Activated CD4-positive, alpha-beta memory T cell treated with anti-CD3 and anti-CD28 coated beads, Interleukin-2, amount 10 ng/mL, durations not matched to agents 7 days and 5 days (primary cell): ENCODE measurements around the gene CXCL6. TPM values are rescaled to one million over a fixed set of nuclear protein-coding genes. Genes with fewer than 3 reads are reported as not detected.

Experiments
- CTCF ChIA-PET: fragments of 350-600 bp; sonication (Branson Sonifier 250); formaldehyde crosslinking; loops from one replicate; lab custom pipeline; 2021; ENCODE audit warnings: antibody characterized with exemption, inconsistent platforms; lab: Charles Lee
- POLR2A ChIA-PET: fragments of 350-600 bp; sonication (Branson Sonifier 250); formaldehyde crosslinking; loops from one replicate; lab custom pipeline; 2021; ENCODE audit warnings: antibody characterized with exemption; lab: Charles Lee
- DNase-seq: peaks from one replicate; pipeline ENCODE4 v3.0.0-alpha.2; 2020
- H3K27ac Mint-ChIP-seq: one replicate; pipeline ENCODE4 v1.8.0; 2021; ENCODE audit warnings: mild to moderate bottlenecking, mixed read lengths
- H3K27me3 Mint-ChIP-seq: one replicate; pipeline ENCODE4 v1.8.0; 2021; ENCODE audit warnings: mixed read lengths
- H3K36me3 Mint-ChIP-seq: one replicate; pipeline ENCODE4 v1.8.0; 2021; ENCODE audit warnings: low read depth, mixed read lengths
- H3K4me1 Mint-ChIP-seq: one replicate; pipeline ENCODE4 v1.8.0; 2021; ENCODE audit warnings: mixed read lengths
- H3K4me3 Mint-ChIP-seq: one replicate; pipeline ENCODE4 v1.8.0; 2021; ENCODE audit warnings: mild to moderate bottlenecking, mixed read lengths
- H3K9me3 Mint-ChIP-seq: one replicate; pipeline ENCODE4 v1.8.0; 2021; ENCODE audit warnings: mixed read lengths
- total RNA-seq, 2 experiments: library from RNA; stranded (reverse); gene quantifications; one replicate each; pipeline ENCODE4 v1.2.3, GENCODE V29; 2021

CXCL6 gene
- total RNA-seq, 2 experiments from 2014 or later = not detected

DNA sequence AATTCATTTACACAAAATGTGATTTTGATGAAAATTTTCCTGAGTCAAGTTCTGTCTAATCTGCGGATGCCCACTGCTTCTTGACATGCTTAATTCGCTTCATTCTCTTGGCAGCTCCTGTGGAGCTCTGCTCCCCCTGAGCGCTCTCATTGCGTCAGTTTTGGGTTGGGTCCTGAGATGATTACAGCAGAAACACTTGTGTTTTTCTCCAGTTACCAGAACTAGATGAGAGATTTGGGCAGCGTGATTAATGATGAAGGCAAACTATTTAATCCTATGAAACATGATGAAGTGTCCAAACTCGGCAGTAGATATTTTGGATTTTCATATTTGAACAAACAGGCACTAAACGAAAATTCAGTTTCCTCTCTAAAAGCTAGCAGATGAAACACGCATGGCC lies 28.5 kb downstream of the CXCL6 start:
- Mint-ChIP-seq H3K36me3 (no peaks in the 10 kb centered on the region), H3K9me3 (no peaks in the 10 kb centered on the region), H3K27me3 (peaks cover 10% of the 10 kb centered on the region), H3K27ac (no peak overlapping the region), H3K4me1 (no peaks in the 10 kb centered on the region), H3K4me3 (no peak overlapping the region)
- DNase-seq = no peak
- ChIA-PET CTCF (no interaction called here), POLR2A (no interaction called here)

DNA sequence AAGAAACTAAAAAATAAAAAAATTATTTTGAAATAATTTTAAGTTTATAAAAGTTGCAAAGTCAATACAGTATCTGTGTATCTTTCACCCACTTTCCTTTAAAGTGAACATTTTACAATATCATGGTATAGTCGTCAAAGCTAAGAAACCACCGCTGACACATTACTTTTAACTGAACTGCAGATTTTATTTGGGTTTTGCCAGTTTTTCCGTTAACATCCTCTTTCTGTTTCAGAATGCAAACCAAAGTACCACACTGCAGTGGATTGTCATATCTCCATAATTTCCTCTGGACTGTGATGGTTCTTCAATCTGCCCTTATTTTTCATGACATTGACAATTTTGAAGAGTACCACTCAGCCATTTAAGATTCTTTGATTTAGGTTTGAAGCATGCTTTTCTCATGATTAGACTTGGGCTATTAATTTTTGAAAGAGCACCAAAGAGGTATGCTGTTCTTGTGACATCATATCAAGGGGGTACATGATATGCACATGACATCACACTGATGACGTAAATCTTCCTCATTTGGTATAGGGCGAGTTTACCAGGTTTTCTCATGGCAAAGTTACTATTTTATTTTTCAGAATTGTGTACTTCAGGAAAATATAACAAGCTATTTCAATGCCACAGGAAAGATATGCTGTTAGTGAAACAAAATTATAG lies 29.1 kb downstream of the CXCL6 start:
- no peak for DNase-seq
- H3K27me3 Mint-ChIP-seq = peaks cover 10% of the 10 kb centered on the region
- H3K4me1 Mint-ChIP-seq = no peaks in the 10 kb centered on the region
- H3K27ac Mint-ChIP-seq = no peak overlapping the region
- no peaks in the 10 kb centered on the region for H3K36me3 Mint-ChIP-seq
- H3K9me3 Mint-ChIP-seq = no peaks in the 10 kb centered on the region
- CTCF ChIA-PET = no interaction called here
- POLR2A ChIA-PET = no interaction called here
- H3K4me3 Mint-ChIP-seq = no peak overlapping the region

DNA sequence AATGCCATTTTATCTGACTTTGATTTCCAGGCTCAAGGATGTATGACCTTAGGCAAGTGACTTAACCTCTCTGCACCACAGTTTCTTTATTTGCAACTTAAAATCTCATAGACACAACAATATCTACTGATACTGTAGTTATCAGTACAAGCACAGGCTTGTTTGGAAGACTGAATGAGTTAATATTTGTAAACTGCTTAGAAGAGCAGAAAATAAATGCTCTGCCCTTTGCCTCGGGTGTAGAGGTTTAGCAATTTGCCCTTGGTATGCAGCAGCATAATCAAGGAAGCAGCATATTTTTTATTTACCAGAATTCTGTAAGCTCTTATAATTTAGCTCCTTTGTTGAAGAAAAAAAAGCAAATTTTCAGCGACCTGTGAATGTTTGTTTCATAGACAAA lies 29.8 kb downstream of the CXCL6 start:
- H3K4me1 Mint-ChIP-seq = no peaks in the 10 kb centered on the region
- no peaks in the 10 kb centered on the region for H3K36me3 Mint-ChIP-seq
- no peak overlapping the region for H3K4me3 Mint-ChIP-seq
- POLR2A ChIA-PET = no interaction called here
- no peak for DNase-seq
- CTCF ChIA-PET = no interaction called here
- no peak overlapping the region for H3K27ac Mint-ChIP-seq
- H3K9me3 Mint-ChIP-seq = no peaks in the 10 kb centered on the region
- H3K27me3 Mint-ChIP-seq = peaks cover 10% of the 10 kb centered on the region

DNA sequence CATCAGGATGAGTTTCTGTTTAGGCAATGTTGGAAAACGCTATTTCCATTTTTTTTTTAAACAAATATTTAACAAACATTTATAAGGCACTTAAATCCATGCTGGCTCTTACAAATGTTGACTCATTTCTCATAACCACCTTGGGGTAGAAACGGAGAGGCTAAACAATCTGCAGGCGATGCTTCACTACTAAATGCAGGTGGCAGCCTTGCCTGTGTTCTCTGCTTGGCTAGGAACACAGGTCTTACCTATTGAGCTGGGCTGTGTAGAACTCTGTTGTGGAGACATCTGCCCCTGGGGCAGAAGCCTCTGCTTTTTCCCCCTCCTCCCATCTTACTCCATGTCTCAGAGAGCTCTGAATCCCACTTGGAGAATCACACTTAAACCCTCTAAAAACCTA lies 31.3 kb downstream of the CXCL6 start:
- CTCF ChIA-PET = no interaction called here
- POLR2A ChIA-PET = no interaction called here
- no peak overlapping the region for H3K27ac Mint-ChIP-seq

DNA sequence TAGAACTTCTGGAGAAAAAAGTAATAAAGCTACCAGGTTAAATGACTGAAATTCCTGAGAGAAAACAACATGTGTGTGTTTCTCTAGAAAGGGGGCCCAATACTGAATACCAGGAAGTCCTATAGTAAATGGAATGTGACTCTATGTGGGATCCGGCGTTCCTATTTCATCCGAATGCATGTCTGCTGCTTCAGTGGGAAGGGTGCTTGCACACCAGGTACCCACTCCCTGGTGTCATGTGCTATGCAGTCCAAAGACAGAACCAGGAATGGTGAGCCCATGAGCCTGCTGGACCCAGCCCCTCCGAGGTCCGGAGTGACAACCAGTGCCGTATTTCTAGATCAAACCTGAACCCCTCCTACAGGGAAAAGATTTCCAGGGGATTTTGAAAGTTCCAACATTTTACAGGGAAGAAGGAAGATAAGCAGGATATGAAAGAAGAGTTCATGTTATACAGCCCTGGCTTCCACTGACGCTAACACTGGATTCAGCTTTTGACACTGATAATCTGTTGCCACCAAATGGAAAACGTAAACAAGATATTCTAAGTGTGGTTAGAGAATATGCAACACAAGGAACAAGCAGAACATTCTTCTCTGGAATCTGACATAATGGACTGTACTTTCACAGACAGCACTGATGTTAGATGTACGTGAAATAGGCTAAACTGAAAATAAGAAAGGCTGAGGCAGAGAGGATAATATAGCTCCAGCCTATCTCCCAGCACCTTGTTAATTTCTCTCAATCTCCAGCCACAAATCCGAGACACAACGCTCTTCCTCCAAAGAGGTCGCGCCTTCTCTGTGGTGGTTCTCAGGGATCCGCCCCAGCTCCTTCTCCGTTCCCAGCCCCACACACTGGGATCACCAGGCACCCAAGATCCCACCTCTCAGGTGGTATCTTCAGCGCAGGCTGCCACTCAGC lies 32.0 kb downstream of the CXCL6 start:
- POLR2A ChIA-PET = no interaction called here
- H3K4me1 Mint-ChIP-seq = no peaks in the 10 kb centered on the region
- no peaks in the 10 kb centered on the region for H3K36me3 Mint-ChIP-seq
- no peak overlapping the region for H3K4me3 Mint-ChIP-seq
- H3K9me3 Mint-ChIP-seq = no peaks in the 10 kb centered on the region
- CTCF ChIA-PET = no interaction called here
- peaks cover 10% of the 10 kb centered on the region for H3K27me3 Mint-ChIP-seq
- DNase-seq = no peak
- no peak overlapping the region for H3K27ac Mint-ChIP-seq

More for the DNA sequence above, 31.3 kb downstream of the CXCL6 start:
- no peaks in the 10 kb centered on the region for H3K9me3 Mint-ChIP-seq
- no peak overlapping the region for H3K4me3 Mint-ChIP-seq
- no peaks in the 10 kb centered on the region for H3K4me1 Mint-ChIP-seq
- H3K36me3 Mint-ChIP-seq = no peaks in the 10 kb centered on the region
- peaks cover 10% of the 10 kb centered on the region for H3K27me3 Mint-ChIP-seq
- no peak for DNase-seq

DNA sequence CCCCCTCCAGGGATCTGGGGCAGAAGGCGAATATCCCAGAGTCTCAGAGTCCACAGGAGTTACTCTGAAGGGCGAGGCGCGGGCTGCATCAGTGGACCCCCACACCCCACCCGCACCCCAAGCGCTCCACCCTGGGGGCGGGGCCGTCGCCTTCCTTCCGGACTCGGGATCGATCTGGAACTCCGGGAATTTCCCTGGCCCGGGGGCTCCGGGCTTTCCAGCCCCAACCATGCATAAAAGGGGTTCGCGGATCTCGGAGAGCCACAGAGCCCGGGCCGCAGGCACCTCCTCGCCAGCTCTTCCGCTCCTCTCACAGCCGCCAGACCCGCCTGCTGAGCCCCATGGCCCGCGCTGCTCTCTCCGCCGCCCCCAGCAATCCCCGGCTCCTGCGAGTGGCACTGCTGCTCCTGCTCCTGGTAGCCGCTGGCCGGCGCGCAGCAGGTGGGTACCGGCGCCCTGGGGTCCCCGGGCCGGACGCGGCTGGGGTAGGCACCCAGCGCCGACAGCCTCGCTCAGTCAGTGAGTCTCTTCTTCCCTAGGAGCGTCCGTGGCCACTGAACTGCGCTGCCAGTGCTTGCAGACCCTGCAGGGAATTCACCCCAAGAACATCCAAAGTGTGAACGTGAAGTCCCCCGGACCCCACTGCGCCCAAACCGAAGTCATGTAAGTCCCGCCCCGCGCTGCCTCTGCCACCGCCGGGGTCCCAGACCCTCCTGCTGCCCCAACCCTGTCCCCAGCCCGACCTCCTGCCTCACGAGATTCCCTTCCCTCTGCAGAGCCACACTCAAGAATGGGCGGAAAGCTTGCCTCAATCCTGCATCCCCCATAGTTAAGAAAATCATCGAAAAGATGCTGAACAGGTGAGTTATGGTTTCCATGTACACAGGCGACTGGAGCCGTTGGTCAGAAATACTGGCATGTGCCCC lies 32.9 kb downstream of the CXCL6 start, which contains the start of gene CXCL1:
Gene CXCL1 (plus strand): TSS at position 264 of the 926 bp plus-strand sequence. CDS start 78 bp downstream, at position 342.
- POLR2A ChIA-PET = no interaction called here
- Mint-ChIP-seq H3K27me3 (peaks cover 10% of the 10 kb centered on the region), H3K27ac (no peak within 1 kb of the TSS), H3K9me3 (no peaks in the 10 kb centered on the region), H3K36me3 (no peaks in the 10 kb centered on the region), H3K4me3 (no peak within 1 kb of the TSS), H3K4me1 (no peaks in the 10 kb centered on the region)
- CTCF ChIA-PET = no interaction called here
- no peak for DNase-seq

DNA sequence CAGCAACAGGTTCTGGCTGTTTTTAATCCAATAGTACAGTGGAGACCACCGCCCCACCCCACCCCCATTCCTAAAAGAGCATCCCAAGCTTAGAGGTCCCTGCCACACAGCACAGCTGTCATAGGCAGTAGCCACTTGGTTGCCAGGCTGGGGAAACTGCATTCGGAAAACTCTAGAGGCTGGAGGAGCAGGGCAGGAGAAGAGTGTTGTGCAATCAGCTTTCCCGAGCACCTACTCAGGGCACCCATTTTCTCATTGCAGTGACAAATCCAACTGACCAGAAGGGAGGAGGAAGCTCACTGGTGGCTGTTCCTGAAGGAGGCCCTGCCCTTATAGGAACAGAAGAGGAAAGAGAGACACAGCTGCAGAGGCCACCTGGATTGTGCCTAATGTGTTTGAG lies 33.8 kb downstream of the CXCL6 start:
- Mint-ChIP-seq H3K27ac (no peak overlapping the region), H3K4me1 (no peaks in the 10 kb centered on the region), H3K27me3 (peaks cover 10% of the 10 kb centered on the region), H3K36me3 (no peaks in the 10 kb centered on the region), H3K4me3 (no peak overlapping the region), H3K9me3 (no peaks in the 10 kb centered on the region)
- DNase-seq = no peak
- ChIA-PET CTCF (no interaction called here), POLR2A (no interaction called here)

DNA sequence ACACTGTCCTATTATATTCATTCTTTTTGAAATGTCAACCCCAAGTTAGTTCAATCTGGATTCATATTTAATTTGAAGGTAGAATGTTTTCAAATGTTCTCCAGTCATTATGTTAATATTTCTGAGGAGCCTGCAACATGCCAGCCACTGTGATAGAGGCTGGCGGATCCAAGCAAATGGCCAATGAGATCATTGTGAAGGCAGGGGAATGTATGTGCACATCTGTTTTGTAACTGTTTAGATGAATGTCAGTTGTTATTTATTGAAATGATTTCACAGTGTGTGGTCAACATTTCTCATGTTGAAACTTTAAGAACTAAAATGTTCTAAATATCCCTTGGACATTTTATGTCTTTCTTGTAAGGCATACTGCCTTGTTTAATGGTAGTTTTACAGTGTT lies 34.3 kb downstream of the CXCL6 start:
- no peaks in the 10 kb centered on the region for H3K9me3 Mint-ChIP-seq
- no peak overlapping the region for H3K27ac Mint-ChIP-seq
- ChIA-PET CTCF (no interaction called here), POLR2A (no interaction called here)
- no peaks in the 10 kb centered on the region for H3K36me3 Mint-ChIP-seq
- H3K27me3 Mint-ChIP-seq = peaks cover 10% of the 10 kb centered on the region
- no peak overlapping the region for H3K4me3 Mint-ChIP-seq
- no peaks in the 10 kb centered on the region for H3K4me1 Mint-ChIP-seq
- DNase-seq = no peak

DNA sequence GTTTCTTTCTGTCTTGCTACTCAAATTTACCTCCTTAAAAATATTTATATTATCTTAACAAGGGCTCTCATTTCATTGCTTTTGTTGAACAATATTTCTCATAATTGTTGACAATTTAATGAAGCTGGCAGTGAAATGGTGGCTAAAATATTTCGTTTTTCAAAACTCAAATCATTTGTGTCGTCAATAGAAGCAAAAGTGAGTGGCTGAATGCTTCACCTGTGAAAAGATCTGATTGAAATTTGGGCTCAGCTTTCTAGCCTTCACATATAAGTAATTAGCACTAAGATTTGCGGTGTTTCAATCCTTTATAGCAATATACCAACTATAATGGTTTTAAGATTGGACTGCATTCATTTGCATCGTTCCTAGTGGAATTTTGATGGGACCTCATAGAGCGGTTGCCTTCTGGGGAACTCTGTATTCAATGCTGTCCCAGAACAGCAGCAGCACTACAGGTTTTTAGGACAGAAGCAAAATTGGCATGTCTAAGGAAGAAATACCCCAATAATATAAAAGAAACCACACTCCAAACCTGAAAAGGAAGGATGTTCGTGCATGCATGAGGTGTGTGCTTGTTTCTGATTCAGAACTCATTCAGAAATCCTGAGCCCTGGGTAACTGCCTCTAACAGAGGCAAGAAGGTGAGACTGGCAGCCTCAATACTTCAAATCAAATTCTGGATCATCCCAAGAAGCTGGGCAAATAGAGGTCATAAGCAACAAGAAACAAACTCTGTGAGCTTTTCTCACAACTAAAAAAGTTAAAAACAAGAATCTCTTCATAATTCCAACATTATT lies 35.2 kb downstream of the CXCL6 start:
- H3K4me3 Mint-ChIP-seq = no peak overlapping the region
- no peaks in the 10 kb centered on the region for H3K9me3 Mint-ChIP-seq
- DNase-seq = no peak
- no peaks in the 10 kb centered on the region for H3K36me3 Mint-ChIP-seq
- no peaks in the 10 kb centered on the region for H3K4me1 Mint-ChIP-seq
- POLR2A ChIA-PET = no interaction called here
- H3K27me3 Mint-ChIP-seq = peaks cover 10% of the 10 kb centered on the region
- H3K27ac Mint-ChIP-seq = no peak overlapping the region
- CTCF ChIA-PET = no interaction called here

DNA sequence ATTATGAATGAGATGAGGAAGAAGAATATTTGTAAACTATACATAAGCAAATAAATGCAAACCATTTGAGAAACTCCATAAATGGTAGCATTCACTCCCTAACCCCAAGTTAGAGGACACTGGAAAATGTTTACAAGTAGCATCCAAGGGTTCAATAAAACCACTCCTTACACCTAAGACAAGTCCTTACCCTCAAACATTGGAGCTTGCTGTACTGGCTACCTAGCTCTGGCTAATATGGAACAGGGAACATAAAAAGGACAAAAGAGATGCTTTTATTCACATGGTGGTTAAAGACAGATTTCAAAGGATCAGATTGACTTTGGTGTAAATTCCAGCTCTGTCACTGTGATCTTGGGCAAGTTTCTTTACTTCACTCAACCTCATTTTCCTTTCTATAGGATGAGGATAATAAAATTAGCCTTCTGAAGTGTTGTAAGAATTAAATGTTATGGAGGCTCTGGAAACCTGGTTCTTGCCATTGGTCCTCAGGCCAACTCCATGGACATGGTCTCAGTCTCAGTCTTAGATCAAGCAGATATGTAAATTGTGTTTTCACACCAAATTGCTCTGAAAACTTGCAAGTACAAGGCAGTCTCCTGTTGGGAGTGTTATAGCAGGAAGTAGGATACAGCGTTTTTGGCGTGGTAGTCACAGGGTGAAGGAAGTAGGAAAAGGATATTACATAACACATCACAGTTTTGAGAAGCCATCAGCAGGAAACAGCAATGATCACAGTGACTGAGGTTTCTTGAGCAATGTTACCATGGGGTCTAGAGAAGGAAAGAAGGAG lies 36.0 kb downstream of the CXCL6 start:
- Mint-ChIP-seq H3K9me3 (no peaks in the 10 kb centered on the region), H3K4me1 (no peaks in the 10 kb centered on the region), H3K27ac (no peak overlapping the region), H3K27me3 (peaks cover 10% of the 10 kb centered on the region), H3K36me3 (no peaks in the 10 kb centered on the region), H3K4me3 (no peak overlapping the region)
- DNase-seq = no peak
- POLR2A ChIA-PET = no interaction called here
- CTCF ChIA-PET = no interaction called here

DNA sequence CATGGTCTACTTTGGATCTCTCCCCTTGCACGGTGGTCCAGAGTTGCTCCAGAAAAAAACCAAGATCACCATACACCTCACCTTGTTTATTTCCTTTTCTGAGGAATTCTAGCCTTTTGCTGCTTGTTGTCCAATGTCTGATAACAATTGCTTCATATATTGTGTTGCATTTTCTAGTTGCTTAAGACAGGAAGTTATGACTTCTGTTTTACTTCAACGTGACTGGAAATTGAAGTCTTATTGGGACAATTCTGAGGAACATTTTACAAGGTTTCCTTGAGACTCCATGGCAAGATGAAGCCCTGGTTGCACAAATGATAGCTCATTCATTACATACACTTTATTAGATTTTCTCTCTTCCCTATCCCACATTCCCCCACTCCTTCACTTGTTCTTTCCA lies 37.9 kb downstream of the CXCL6 start:
- Mint-ChIP-seq H3K4me3 (no peak overlapping the region), H3K4me1 (no peaks in the 10 kb centered on the region), H3K27ac (no peak overlapping the region), H3K36me3 (no peaks in the 10 kb centered on the region), H3K27me3 (peaks cover 4% of the 10 kb centered on the region), H3K9me3 (no peaks in the 10 kb centered on the region)
- no peak for DNase-seq
- CTCF ChIA-PET = no interaction called here
- POLR2A ChIA-PET = no interaction called here

DNA sequence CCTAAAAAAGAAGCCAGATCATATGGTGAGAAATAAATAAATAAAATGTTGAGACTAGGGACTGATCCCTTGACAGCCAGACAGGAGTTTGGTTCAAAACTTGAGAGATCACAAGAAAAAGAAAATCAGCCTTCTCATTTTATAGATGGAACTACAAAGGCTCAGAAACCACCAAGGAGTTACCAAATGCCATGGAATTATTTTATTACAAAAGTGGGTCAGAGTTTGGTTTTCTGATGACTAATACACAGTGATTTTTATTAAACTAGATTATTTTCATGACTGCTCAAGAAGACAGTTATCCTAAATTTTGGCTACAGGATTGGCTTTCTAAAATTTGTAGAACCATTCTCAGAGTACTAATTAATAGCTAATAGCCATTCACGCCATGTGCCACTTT lies 38.9 kb downstream of the CXCL6 start:
- H3K27ac Mint-ChIP-seq = no peak overlapping the region
- POLR2A ChIA-PET = no interaction called here
- no peaks in the 10 kb centered on the region for H3K27me3 Mint-ChIP-seq
- DNase-seq = no peak
- H3K4me1 Mint-ChIP-seq = no peaks in the 10 kb centered on the region
- no peaks in the 10 kb centered on the region for H3K36me3 Mint-ChIP-seq
- no peaks in the 10 kb centered on the region for H3K9me3 Mint-ChIP-seq
- H3K4me3 Mint-ChIP-seq = no peak overlapping the region
- CTCF ChIA-PET = no interaction called here
